ENCODE data around the gene ZC3HAV1.

Gene ZC3HAV1

GRCh38 chr7:139046143-139046542, 63.4 kb downstream of the ZC3HAV1 start:
- Histone ChIP-seq H3K4ac (ENCODE audit: low read depth, low read length) (no peak overlapping the region), H3K9ac (ENCODE audit: low read length) (no peak overlapping the region), H3K14ac (ENCODE audit: low read length) (no peak overlapping the region), H4K8ac (ENCODE audit: low read depth, low read length) (no peak overlapping the region), H3K23ac (ENCODE audit: low read length) (no peak overlapping the region), H3K9me3 (ENCODE audit: insufficient read depth, low read depth, low read length) (no peaks in the 10 kb centered on the region), H3K18ac (ENCODE audit: low read length) (no peak overlapping the region), H3K4me3 (ENCODE audit: low read depth, low read length) (no peak overlapping the region), H3K4me1 (ENCODE audit: control insufficient read depth in 1 of 2, insufficient read depth in 2 of 2, low read length in 2 of 2) (no peaks in the 10 kb centered on the region), H2BK5ac (ENCODE audit: low read depth, low read length, poor library complexity) (no peak overlapping the region), H3K79me2 (ENCODE audit: control insufficient read depth, insufficient read depth, low read length, poor library complexity) (no peaks in the 10 kb centered on the region), H4K12ac (ENCODE audit: low read depth, low read length) (no peak overlapping the region), H4K91ac (ENCODE audit: low read depth, low read length) (no peak overlapping the region), H3K36me3 (ENCODE audit: control insufficient read depth in 1 of 2, insufficient read depth in 2 of 2, low read length in 2 of 2) (no peaks in the 10 kb centered on the region), H2AFZ (ENCODE audit: insufficient read depth, low read length, poor library complexity) (no peak overlapping the region), H3K27me3 (ENCODE audit: insufficient read depth, low read length) (no peaks in the 10 kb centered on the region), H3K4me2 (ENCODE audit: low read length) (no peak overlapping the region), H3K27ac (ENCODE audit: low read depth, low read length) (no peak overlapping the region), H2AK5ac (ENCODE audit: low read length) (no peak overlapping the region), H3K79me1 (ENCODE audit: low read length) (no peaks in the 10 kb centered on the region), H2BK12ac (ENCODE audit: low read length) (no peak overlapping the region), H2BK120ac (ENCODE audit: insufficient read depth, low read length, poor library complexity) (no peak overlapping the region)
- DNase-seq, result no peak
- WGBS (ENCODE audit: extremely low coverage, insufficient coverage, insufficient read length), result no CpG with 5 or more reads among the region's 6 CpGs

GRCh38 chr7:139044813-139045794, 64.4 kb downstream of the ZC3HAV1 start:
- Histone ChIP-seq H4K12ac (ENCODE audit: low read depth, low read length) (no peak overlapping the region), H2AK5ac (ENCODE audit: low read length) (no peak overlapping the region), H3K79me2 (ENCODE audit: control insufficient read depth, insufficient read depth, low read length, poor library complexity) (no peaks in the 10 kb centered on the region), H3K14ac (ENCODE audit: low read length) (no peak overlapping the region), H3K18ac (ENCODE audit: low read length) (no peak overlapping the region), H3K9ac (ENCODE audit: low read length) (no peak overlapping the region), H2BK12ac (ENCODE audit: low read length) (no peak overlapping the region), H4K91ac (ENCODE audit: low read depth, low read length) (no peak overlapping the region), H3K4me2 (ENCODE audit: low read length) (no peak overlapping the region), H3K27me3 (ENCODE audit: insufficient read depth, low read length) (no peaks in the 10 kb centered on the region), H3K4me1 (ENCODE audit: control insufficient read depth in 1 of 2, insufficient read depth in 2 of 2, low read length in 2 of 2) (no peaks in the 10 kb centered on the region), H4K8ac (ENCODE audit: low read depth, low read length) (no peak overlapping the region), H3K4me3 (ENCODE audit: low read depth, low read length) (no peak overlapping the region), H3K27ac (ENCODE audit: low read depth, low read length) (no peak overlapping the region), H3K36me3 (ENCODE audit: control insufficient read depth in 1 of 2, insufficient read depth in 2 of 2, low read length in 2 of 2) (no peaks in the 10 kb centered on the region), H2BK120ac (ENCODE audit: insufficient read depth, low read length, poor library complexity) (no peak overlapping the region), H3K23ac (ENCODE audit: low read length) (no peak overlapping the region), H3K4ac (ENCODE audit: low read depth, low read length) (no peak overlapping the region), H3K79me1 (ENCODE audit: low read length) (no peaks in the 10 kb centered on the region), H3K9me3 (ENCODE audit: insufficient read depth, low read depth, low read length) (no peaks in the 10 kb centered on the region), H2BK5ac (ENCODE audit: low read depth, low read length, poor library complexity) (no peak overlapping the region), H2AFZ (ENCODE audit: insufficient read depth, low read length, poor library complexity) (no peak overlapping the region)
- no peak for DNase-seq
- WGBS (ENCODE audit: extremely low coverage, insufficient coverage, insufficient read length), result no CpG with 5 or more reads among the region's 5 CpGs

GRCh38 chr7:139043823-139044812, 65.4 kb downstream of the ZC3HAV1 start:
- Histone ChIP-seq H3K9me3 (ENCODE audit: insufficient read depth, low read depth, low read length) (no peaks in the 10 kb centered on the region), H3K18ac (ENCODE audit: low read length) (no peak overlapping the region), H2BK120ac (ENCODE audit: insufficient read depth, low read length, poor library complexity) (no peak overlapping the region), H4K12ac (ENCODE audit: low read depth, low read length) (no peak overlapping the region), H3K79me2 (ENCODE audit: control insufficient read depth, insufficient read depth, low read length, poor library complexity) (no peaks in the 10 kb centered on the region), H2BK5ac (ENCODE audit: low read depth, low read length, poor library complexity) (no peak overlapping the region), H3K23ac (ENCODE audit: low read length) (no peak overlapping the region), H3K4me2 (ENCODE audit: low read length) (no peak overlapping the region), H3K9ac (ENCODE audit: low read length) (no peak overlapping the region), H4K91ac (ENCODE audit: low read depth, low read length) (no peak overlapping the region), H3K4ac (ENCODE audit: low read depth, low read length) (no peak overlapping the region), H3K27ac (ENCODE audit: low read depth, low read length) (no peak overlapping the region), H2AFZ (ENCODE audit: insufficient read depth, low read length, poor library complexity) (no peak overlapping the region), H3K36me3 (ENCODE audit: control insufficient read depth in 1 of 2, insufficient read depth in 2 of 2, low read length in 2 of 2) (no peaks in the 10 kb centered on the region), H4K8ac (ENCODE audit: low read depth, low read length) (no peak overlapping the region), H2AK5ac (ENCODE audit: low read length) (no peak overlapping the region), H2BK12ac (ENCODE audit: low read length) (no peak overlapping the region), H3K79me1 (ENCODE audit: low read length) (no peaks in the 10 kb centered on the region), H3K4me1 (ENCODE audit: control insufficient read depth in 1 of 2, insufficient read depth in 2 of 2, low read length in 2 of 2) (no peaks in the 10 kb centered on the region), H3K4me3 (ENCODE audit: low read depth, low read length) (no peak overlapping the region), H3K14ac (ENCODE audit: low read length) (no peak overlapping the region), H3K27me3 (ENCODE audit: insufficient read depth, low read length) (no peaks in the 10 kb centered on the region)
- no CpG with 5 or more reads among the region's 14 CpGs for WGBS (ENCODE audit: extremely low coverage, insufficient coverage, insufficient read length)
- DNase-seq, result peak; percentile 14 to 27

- DNase-seq, result no peak
- Histone ChIP-seq H3K23ac (ENCODE audit: low read length) (no peak overlapping the region), H3K4me1 (ENCODE audit: control insufficient read depth in 1 of 2, insufficient read depth in 2 of 2, low read length in 2 of 2) (no peaks in the 10 kb centered on the region), H3K9me3 (ENCODE audit: insufficient read depth, low read depth, low read length) (no peaks in the 10 kb centered on the region), H2BK120ac (ENCODE audit: insufficient read depth, low read length, poor library complexity) (no peak overlapping the region), H3K27ac (ENCODE audit: low read depth, low read length) (no peak overlapping the region), H2BK12ac (ENCODE audit: low read length) (no peak overlapping the region), H3K9ac (ENCODE audit: low read length) (no peak overlapping the region), H4K91ac (ENCODE audit: low read depth, low read length) (no peak overlapping the region), H3K79me1 (ENCODE audit: low read length) (no peaks in the 10 kb centered on the region), H3K14ac (ENCODE audit: low read length) (no peak overlapping the region), H4K12ac (ENCODE audit: low read depth, low read length) (no peak overlapping the region), H2BK5ac (ENCODE audit: low read depth, low read length, poor library complexity) (no peak overlapping the region), H3K36me3 (ENCODE audit: control insufficient read depth in 1 of 2, insufficient read depth in 2 of 2, low read length in 2 of 2) (no peaks in the 10 kb centered on the region), H2AK5ac (ENCODE audit: low read length) (no peak overlapping the region), H3K27me3 (ENCODE audit: insufficient read depth, low read length) (no peaks in the 10 kb centered on the region), H3K4me3 (ENCODE audit: low read depth, low read length) (no peak overlapping the region), H4K8ac (ENCODE audit: low read depth, low read length) (no peak overlapping the region), H3K79me2 (ENCODE audit: control insufficient read depth, insufficient read depth, low read length, poor library complexity) (no peaks in the 10 kb centered on the region), H2AFZ (ENCODE audit: insufficient read depth, low read length, poor library complexity) (no peak overlapping the region), H3K18ac (ENCODE audit: low read length) (no peak overlapping the region), H3K4me2 (ENCODE audit: low read length) (no peak overlapping the region), H3K4ac (ENCODE audit: low read depth, low read length) (no peak overlapping the region)
- WGBS (ENCODE audit: extremely low coverage, insufficient coverage, insufficient read length), result no CpG with 5 or more reads among the region's 6 CpGs
Measured at GRCh38 chr7:139041378-139042085, 68.0 kb downstream of the ZC3HAV1 start.

All from trophoblast cell (in vitro differentiated cells and primary cell).